ENCODE measurements around the gene CSNK1A1. TPM values are rescaled to one million over a fixed set of nuclear protein-coding genes. Genes with fewer than 3 reads are reported as not detected.

Gene CSNK1A1
- total and polyA plus RNA-seq, 2 donors from 2014 or later = 63.9 to 221 TPM

GRCh38 chr5:149497357-149497756 is 53.9 kb downstream of the CSNK1A1 start:
- no peak overlapping the region for H3K4me3 ChIP-seq (ENCODE audit: low read length in 3 of 3)
- peaks cover 7 to 23% (median 12%) of the 10 kb centered on the region in 3 donors for H3K36me3 ChIP-seq (ENCODE audit: control insufficient read depth in 2 of 3, insufficient read depth in 3 of 3, low read length in 3 of 3)
- H3K27me3 ChIP-seq (ENCODE audit: control insufficient read depth, insufficient read depth, low read length) = no peaks in the 10 kb centered on the region
- DNase-seq (no peak), FAIRE-seq (no peak)
- no peak overlapping the region for H3K9ac ChIP-seq (ENCODE audit: low read length in 3 of 3)
- H3K9me3 ChIP-seq (ENCODE audit: control insufficient read depth in 2 of 3, insufficient read depth in 1 of 3, low read length in 3 of 3) = no peaks in the 10 kb centered on the region
- intact Hi-C loops (cut with DNase I) = no loop called here
- no peaks in the 10 kb centered on the region for H3K4me1 ChIP-seq (ENCODE audit: control insufficient read depth in 2 of 3, insufficient read depth in 2 of 3, low read depth in 1 of 3, low read length in 3 of 3)
- no peak for TF ChIP-seq CTCF (IDR thresholded peaks at IDR 0.05; ENCODE audit: borderline replicate concordance, extremely low read depth, insufficient read depth)
- no peak overlapping the region for H3K27ac ChIP-seq (ENCODE audit: low read depth in 2 of 2, low read length in 2 of 2)

GRCh38 chr5:149496917-149497316 is 54.3 kb downstream of the CSNK1A1 start:
- FAIRE-seq = no peak
- Histone ChIP-seq H3K9ac (ENCODE audit: low read length in 3 of 3) (no peak overlapping the region), H3K36me3 (ENCODE audit: control insufficient read depth in 2 of 3, insufficient read depth in 3 of 3, low read length in 3 of 3) (peaks cover 7 to 23% (median 12%) of the 10 kb centered on the region in 3 donors), H3K4me3 (ENCODE audit: low read length in 3 of 3) (no peak overlapping the region), H3K27me3 (ENCODE audit: control insufficient read depth, insufficient read depth, low read length) (no peaks in the 10 kb centered on the region), H3K9me3 (ENCODE audit: control insufficient read depth in 2 of 3, insufficient read depth in 1 of 3, low read length in 3 of 3) (no peaks in the 10 kb centered on the region), H3K4me1 (ENCODE audit: control insufficient read depth in 2 of 3, insufficient read depth in 2 of 3, low read depth in 1 of 3, low read length in 3 of 3) (no peaks in the 10 kb centered on the region), H3K27ac (ENCODE audit: low read depth in 2 of 2, low read length in 2 of 2) (no peak overlapping the region)
- TF ChIP-seq CTCF (IDR thresholded peaks at IDR 0.05; ENCODE audit: borderline replicate concordance, extremely low read depth, insufficient read depth) = no peak
- intact Hi-C loops (cut with DNase I) = no loop called here
- DNase-seq = no peak

GRCh38 chr5:149496166-149496565 is 55.1 kb downstream of the CSNK1A1 start:
- H3K27me3 ChIP-seq (ENCODE audit: control insufficient read depth, insufficient read depth, low read length) = no peaks in the 10 kb centered on the region
- no peak overlapping the region for H3K27ac ChIP-seq (ENCODE audit: low read depth in 2 of 2, low read length in 2 of 2)

More at GRCh38 chr5:149496166-149496565, 55.1 kb downstream of the CSNK1A1 start:
- no peak for TF ChIP-seq CTCF (IDR thresholded peaks at IDR 0.05; ENCODE audit: borderline replicate concordance, extremely low read depth, insufficient read depth)
- Histone ChIP-seq H3K36me3 (ENCODE audit: control insufficient read depth in 2 of 3, insufficient read depth in 3 of 3, low read length in 3 of 3) (peaks cover 7 to 23% (median 10%) of the 10 kb centered on the region in 3 donors), H3K9ac (ENCODE audit: low read length in 3 of 3) (no peak overlapping the region), H3K4me3 (ENCODE audit: low read length in 3 of 3) (no peak overlapping the region), H3K4me1 (ENCODE audit: control insufficient read depth in 2 of 3, insufficient read depth in 2 of 3, low read depth in 1 of 3, low read length in 3 of 3) (no peaks in the 10 kb centered on the region), H3K9me3 (ENCODE audit: control insufficient read depth in 2 of 3, insufficient read depth in 1 of 3, low read length in 3 of 3) (no peaks in the 10 kb centered on the region)
- FAIRE-seq = no peak
- intact Hi-C loops (cut with DNase I) = no loop called here
- DNase-seq = no peak

Data from kidney (tissue), 14 donors.